Lower leg skin (tissue), 3 donors: ENCODE data around the gene LDLRAD2.

ENCODE experiments used
- CTCF ChIP-seq, 3 donors: fragments of 450-650 bp; IDR thresholded peaks; one replicate each; pipeline ENCODE4 v1.5.1; 2016; ENCODE audit warnings: antibody characterized with exemption in 3 of 3, mild to moderate bottlenecking in 3 of 3, moderate library complexity in 2 of 3
- POLR2A ChIP-seq, 2 donors: fragments of 450-650 bp; IDR thresholded peaks; one replicate each; pipeline ENCODE4 v1.6.1; 2016 to 2017; ENCODE audit warnings: antibody characterized with exemption in 2 of 2, mild to moderate bottlenecking in 1 of 2, moderate library complexity in 1 of 2

GRCh38 chr1:21866707-21867043 lies 54.6 kb downstream of the LDLRAD2 start:
- no peak for TF ChIP-seq CTCF (IDR thresholded peaks at IDR 0.05)
- TF ChIP-seq POLR2A (IDR thresholded peaks at IDR 0.05): no peak
